Measurements from ENCODE around the gene JAK1.

DNA sequence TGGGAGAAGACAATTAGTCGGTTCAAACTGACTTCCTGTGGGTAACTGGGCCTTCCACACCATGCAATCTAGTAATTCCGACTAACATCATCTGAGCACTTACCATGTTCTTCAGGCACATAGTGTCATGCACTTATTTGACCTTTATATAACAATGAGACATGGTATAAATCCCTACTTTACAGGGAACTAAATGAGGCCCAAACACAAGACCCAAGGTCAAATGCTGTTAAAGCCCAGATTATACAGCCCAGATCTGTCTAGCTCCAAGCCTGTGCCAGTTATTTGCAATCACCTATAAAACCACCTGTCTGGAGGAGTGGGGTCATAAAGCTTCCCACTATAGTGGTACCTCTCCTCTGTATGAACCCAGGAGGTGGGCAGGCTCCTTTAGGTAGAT lies 40.8 kb downstream of the JAK1 start:
- TF ChIP-seq, protein P1, sequence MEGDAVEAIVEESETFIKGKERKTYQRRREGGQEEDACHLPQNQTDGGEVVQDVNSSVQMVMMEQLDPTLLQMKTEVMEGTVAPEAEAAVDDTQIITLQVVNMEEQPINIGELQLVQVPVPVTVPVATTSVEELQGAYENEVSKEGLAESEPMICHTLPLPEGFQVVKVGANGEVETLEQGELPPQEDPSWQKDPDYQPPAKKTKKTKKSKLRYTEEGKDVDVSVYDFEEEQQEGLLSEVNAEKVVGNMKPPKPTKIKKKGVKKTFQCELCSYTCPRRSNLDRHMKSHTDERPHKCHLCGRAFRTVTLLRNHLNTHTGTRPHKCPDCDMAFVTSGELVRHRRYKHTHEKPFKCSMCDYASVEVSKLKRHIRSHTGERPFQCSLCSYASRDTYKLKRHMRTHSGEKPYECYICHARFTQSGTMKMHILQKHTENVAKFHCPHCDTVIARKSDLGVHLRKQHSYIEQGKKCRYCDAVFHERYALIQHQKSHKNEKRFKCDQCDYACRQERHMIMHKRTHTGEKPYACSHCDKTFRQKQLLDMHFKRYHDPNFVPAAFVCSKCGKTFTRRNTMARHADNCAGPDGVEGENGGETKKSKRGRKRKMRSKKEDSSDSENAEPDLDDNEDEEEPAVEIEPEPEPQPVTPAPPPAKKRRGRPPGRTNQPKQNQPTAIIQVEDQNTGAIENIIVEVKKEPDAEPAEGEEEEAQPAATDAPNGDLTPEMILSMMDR (IDR thresholded peaks at IDR 0.05), result no peak
- TF ChIP-seq POLR2AphosphoS5 (IDR thresholded peaks at IDR 0.05; ENCODE audit: low read depth, low read length) (no peak), TCF7L2 (IDR thresholded peaks at IDR 0.05; ENCODE audit: low read depth, low read length) (no peak)
- TF ChIP-seq, protein P2, sequence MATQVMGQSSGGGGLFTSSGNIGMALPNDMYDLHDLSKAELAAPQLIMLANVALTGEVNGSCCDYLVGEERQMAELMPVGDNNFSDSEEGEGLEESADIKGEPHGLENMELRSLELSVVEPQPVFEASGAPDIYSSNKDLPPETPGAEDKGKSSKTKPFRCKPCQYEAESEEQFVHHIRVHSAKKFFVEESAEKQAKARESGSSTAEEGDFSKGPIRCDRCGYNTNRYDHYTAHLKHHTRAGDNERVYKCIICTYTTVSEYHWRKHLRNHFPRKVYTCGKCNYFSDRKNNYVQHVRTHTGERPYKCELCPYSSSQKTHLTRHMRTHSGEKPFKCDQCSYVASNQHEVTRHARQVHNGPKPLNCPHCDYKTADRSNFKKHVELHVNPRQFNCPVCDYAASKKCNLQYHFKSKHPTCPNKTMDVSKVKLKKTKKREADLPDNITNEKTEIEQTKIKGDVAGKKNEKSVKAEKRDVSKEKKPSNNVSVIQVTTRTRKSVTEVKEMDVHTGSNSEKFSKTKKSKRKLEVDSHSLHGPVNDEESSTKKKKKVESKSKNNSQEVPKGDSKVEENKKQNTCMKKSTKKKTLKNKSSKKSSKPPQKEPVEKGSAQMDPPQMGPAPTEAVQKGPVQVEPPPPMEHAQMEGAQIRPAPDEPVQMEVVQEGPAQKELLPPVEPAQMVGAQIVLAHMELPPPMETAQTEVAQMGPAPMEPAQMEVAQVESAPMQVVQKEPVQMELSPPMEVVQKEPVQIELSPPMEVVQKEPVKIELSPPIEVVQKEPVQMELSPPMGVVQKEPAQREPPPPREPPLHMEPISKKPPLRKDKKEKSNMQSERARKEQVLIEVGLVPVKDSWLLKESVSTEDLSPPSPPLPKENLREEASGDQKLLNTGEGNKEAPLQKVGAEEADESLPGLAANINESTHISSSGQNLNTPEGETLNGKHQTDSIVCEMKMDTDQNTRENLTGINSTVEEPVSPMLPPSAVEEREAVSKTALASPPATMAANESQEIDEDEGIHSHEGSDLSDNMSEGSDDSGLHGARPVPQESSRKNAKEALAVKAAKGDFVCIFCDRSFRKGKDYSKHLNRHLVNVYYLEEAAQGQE (IDR thresholded peaks at IDR 0.05; ENCODE audit: insufficient read depth in 1 of 2, low read depth in 2 of 2, low read length in 1 of 2), result no peak

All from Panc1 (cell line).